Measurements from ENCODE around the gene CBX8. TPM values are rescaled to one million over a fixed set of nuclear protein-coding genes. Genes with fewer than 3 reads are reported as not detected.

Gene CBX8
- total RNA-seq (1 to 10 TPM in 2 of 4 donors, under 1 TPM in 2; 0.28 to 1.8 (median 1.2) TPM), polyA plus RNA-seq (1 to 10 TPM; 2.4 to 5.6 (median 4.9) TPM)

DNA sequence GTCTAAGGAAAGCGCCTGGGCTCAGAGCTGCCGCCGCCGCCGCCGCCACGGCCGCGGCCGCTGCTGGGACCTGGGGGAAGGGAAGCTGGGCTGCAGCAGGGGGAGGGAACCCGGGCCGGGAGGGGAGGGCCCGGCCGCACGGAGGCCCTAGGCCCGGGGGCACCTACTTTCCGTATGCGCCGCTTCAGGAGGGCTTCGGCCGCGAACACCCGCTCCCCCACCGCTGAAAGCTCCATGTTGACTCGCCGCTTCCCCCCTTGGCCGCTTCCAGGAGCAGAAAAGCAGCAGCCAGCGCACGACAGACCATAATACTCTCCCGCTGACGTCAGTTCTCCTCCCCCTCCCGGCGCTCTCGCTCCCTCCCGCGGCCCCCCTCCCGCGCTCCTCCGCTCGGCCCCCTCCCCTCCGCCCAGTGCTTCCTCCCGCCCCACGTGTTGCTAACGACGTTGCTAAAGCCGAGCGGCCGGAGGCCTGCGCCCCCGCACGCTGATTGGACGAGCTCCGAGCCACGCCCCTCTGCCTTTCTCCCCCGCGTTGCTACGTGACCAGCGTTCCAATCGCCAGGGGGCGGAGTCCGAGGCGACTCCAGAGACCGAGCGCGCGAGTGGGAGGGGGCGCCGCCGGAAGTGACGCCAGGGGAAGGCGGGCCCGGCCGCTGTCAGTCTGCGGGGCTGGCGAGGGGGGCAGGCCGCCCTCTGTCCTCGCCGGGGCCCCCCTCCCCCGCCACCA lies at the start of gene CBX8:
TSS of gene CBX8 (minus strand) at position 315 of the 729 bp plus-strand sequence. CDS start at position 236, 79 bp downstream.
- H3K27me3 ChIP-seq = peaks cover 57 to 77% (median 75%) of the 10 kb centered on the region in 3 donors
- intact Hi-C loops (cut with DNase I) = loop anchor here (1.0 kb wide), 1 partner anchor 43 kb away; no protein-coding TSS in a partner anchor
- peak; percentile 12 to 84 (median 30) for TF ChIP-seq POLR2AphosphoS5 (IDR thresholded peaks at IDR 0.05)
- TF ChIP-seq, protein P1, sequence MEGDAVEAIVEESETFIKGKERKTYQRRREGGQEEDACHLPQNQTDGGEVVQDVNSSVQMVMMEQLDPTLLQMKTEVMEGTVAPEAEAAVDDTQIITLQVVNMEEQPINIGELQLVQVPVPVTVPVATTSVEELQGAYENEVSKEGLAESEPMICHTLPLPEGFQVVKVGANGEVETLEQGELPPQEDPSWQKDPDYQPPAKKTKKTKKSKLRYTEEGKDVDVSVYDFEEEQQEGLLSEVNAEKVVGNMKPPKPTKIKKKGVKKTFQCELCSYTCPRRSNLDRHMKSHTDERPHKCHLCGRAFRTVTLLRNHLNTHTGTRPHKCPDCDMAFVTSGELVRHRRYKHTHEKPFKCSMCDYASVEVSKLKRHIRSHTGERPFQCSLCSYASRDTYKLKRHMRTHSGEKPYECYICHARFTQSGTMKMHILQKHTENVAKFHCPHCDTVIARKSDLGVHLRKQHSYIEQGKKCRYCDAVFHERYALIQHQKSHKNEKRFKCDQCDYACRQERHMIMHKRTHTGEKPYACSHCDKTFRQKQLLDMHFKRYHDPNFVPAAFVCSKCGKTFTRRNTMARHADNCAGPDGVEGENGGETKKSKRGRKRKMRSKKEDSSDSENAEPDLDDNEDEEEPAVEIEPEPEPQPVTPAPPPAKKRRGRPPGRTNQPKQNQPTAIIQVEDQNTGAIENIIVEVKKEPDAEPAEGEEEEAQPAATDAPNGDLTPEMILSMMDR (IDR thresholded peaks at IDR 0.05) = no peak
- H3K9me3 ChIP-seq = no peaks in the 10 kb centered on the region
- 1% methylated on average over 79 of the region's 79 CpGs for WGBS, 2 donors
- H3K27ac ChIP-seq = peak within 1 kb of the TSS; percentile 77 to 86 (median 80)
- peak within 1 kb of the TSS; percentile 30 to 72 (median 66) for H3K4me3 ChIP-seq
- no peaks in the 10 kb centered on the region for H3K36me3 ChIP-seq
- peaks cover 0 to 88% (median 65%) of the 10 kb centered on the region in 4 donors for H3K4me1 ChIP-seq
- peak; percentile 100 for DNase-seq

GRCh38 chr17:79845601-79845949 lies 48.7 kb upstream of the CBX8 start:
- intact Hi-C loops (cut with DNase I) = loop anchor here (2.0 kb wide), 2 partner anchors 145 to 255 kb away; partner anchors contain the start of gene GAA
- H3K4me1 ChIP-seq = peaks cover 0 to 50% (median 47%) of the 10 kb centered on the region in 4 donors

DNA sequence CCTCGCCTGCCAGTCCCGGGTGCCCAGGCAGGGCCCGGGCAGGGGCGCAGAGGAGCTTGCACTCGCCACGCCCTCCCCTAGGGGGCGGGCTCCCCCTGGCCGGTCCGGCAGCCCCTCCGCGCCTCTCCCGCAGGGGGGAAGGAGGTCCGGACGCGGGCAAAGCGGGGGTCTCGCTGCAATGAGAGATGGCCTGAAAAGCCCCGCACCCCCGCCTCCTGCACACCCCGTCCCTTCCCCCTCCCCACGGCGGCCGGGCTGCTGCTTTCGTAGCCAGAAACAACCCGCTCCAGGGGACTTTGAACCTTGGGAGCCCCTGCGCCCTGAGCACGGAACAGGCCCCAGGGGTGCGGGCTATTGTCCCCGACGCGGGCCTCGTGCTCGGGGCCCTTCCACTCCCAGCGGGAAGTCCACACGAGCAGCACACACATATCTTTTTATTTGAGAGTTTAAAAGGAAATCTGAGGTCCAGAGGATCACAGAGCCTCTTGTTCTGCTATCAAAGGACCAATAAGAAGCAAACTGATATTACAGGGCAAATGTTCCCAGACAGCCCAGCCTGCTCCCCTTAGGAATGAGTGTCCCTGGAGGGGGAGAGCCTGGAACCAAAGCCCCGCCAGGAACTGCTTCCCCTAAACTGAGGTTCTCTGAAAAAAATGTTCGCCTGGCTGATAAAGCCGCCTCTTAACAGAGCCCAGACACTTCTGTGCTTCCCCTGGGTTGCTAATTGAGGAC lies 48.2 kb upstream of the CBX8 start:
- peak; percentile 75 for DNase-seq
- TF ChIP-seq POLR2A (IDR thresholded peaks at IDR 0.05) = no peak
- TF ChIP-seq POLR2AphosphoS5 (IDR thresholded peaks at IDR 0.05) = no peak
- TF ChIP-seq, protein P1 (IDR thresholded peaks at IDR 0.05) = peak in 3 of 4 experiments; percentile 29 to 86 (median 39)
- TF ChIP-seq EP300 (IDR thresholded peaks at IDR 0.05) = no peak
- Histone ChIP-seq H3K4me3 (peak overlapping the region; percentile 22 to 64 (median 54)), H3K36me3 (no peaks in the 10 kb centered on the region), H3K9me3 (no peaks in the 10 kb centered on the region), H3K4me1 (peaks cover 0 to 56% (median 52%) of the 10 kb centered on the region in 4 donors), H3K27me3 (peaks cover 35 to 56% (median 38%) of the 10 kb centered on the region in 3 donors), H3K27ac (peak overlapping the region; percentile 47 to 60 (median 57))
- intact Hi-C loops (cut with DNase I) = loop anchor here (2.0 to 5.0 kb wide), 4 partner anchors 72 to 417 kb away; partner anchors contain the start of genes GAA and RNF213
- 2 to 5% methylated on average over 38 of the region's 38 CpGs for WGBS, 2 donors

More at GRCh38 chr17:79845601-79845949, 48.7 kb upstream of the CBX8 start:
- no peaks in the 10 kb centered on the region for H3K9me3 ChIP-seq
- no peaks in the 10 kb centered on the region for H3K36me3 ChIP-seq
- H3K27me3 ChIP-seq = peaks cover 30 to 51% (median 32%) of the 10 kb centered on the region in 3 donors
- no peak for DNase-seq
- H3K4me3 ChIP-seq = no peak overlapping the region
- WGBS, 2 donors = 6 to 17% methylated on average over 7 of the region's 7 CpGs
- TF ChIP-seq POLR2AphosphoS5 (IDR thresholded peaks at IDR 0.05) = no peak
- TF ChIP-seq POLR2A (IDR thresholded peaks at IDR 0.05) = no peak
- TF ChIP-seq, protein P1 (IDR thresholded peaks at IDR 0.05) = no peak
- TF ChIP-seq EP300 (IDR thresholded peaks at IDR 0.05) = no peak
- peak overlapping the region in 3 of 4 donors; percentile 47 to 59 (median 55) for H3K27ac ChIP-seq

DNA sequence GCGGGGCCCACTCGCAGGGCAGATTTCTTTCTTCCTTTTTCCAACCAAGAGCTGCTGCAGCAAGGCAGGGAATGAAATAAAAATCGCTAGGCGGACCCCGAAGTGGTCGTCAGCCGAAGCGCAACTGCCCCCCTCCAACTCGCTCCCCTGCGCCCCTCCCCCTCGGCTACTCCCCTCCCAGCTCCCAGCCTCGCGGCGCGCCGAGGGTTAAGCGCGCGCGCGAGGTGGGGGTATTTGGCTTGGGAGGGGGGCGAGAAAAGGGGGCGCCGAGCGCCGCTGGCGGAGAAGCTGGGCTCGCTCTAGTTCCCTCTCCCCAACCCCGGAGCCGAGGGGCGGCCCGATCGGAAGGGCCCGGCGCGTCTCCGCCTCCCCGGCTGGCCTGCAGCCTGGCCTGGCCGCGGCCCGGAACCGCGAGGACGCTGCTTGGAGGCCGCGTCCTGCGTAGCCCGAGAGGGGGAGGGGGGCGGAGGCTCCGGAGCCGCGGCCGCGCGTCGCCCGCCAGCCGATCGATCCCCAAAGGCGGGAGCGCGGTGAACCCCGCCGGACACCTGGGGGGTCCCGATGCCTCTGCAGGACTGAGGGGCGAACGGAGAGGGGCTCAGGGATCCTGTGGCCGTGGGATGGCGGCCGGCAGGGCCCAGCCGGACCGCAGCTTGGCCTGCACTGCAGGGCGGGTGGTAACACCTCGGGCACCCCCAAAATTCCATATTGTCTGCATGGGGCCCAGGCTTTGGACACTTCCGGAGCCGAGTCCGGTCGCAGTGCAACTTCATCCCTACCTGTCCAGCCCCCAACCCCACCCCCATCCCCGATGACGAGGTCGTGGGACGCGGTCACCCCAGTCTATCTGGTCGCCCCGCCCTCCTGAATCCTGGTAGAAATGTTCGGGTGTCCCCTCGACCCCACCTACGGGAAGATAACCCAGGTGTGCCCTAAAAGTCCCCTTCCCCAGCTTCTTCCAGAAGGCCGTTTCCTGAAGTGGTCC lies 47.2 kb upstream of the CBX8 start:
- H3K4me1 ChIP-seq = peaks cover 0 to 62% (median 58%) of the 10 kb centered on the region in 4 donors

More for the DNA sequence above, 47.2 kb upstream of the CBX8 start:
- Histone ChIP-seq H3K27ac (peak overlapping the region; percentile 47 to 60 (median 57)), H3K27me3 (peaks cover 37 to 61% (median 40%) of the 10 kb centered on the region in 3 donors), H3K36me3 (no peaks in the 10 kb centered on the region), H3K9me3 (no peaks in the 10 kb centered on the region), H3K4me3 (peak overlapping the region; percentile 22 to 64 (median 54))
- peak; percentile 84 for DNase-seq
- intact Hi-C loops (cut with DNase I) = loop anchor here (2.0 to 5.0 kb wide), 4 partner anchors 73 to 418 kb away; partner anchors contain the start of genes GAA and RNF213
- 1 to 2% methylated on average over 89 of the region's 89 CpGs for WGBS, 2 donors
- TF ChIP-seq POLR2AphosphoS5 (IDR thresholded peaks at IDR 0.05) (peak in 3 of 4 donors; percentile 37 to 70 (median 41)), EP300 (IDR thresholded peaks at IDR 0.05) (no peak)
- TF ChIP-seq, protein P1 (IDR thresholded peaks at IDR 0.05) = no peak

Measured in sigmoid colon (tissue), 7 donors.